Pancreas (tissue), 10 donors: ENCODE data around the gene PCSK6. TPM values are rescaled to one million over a fixed set of nuclear protein-coding genes. Genes with fewer than 3 reads are reported as not detected.
A peak's percentile ranks its signal among the peaks of the same experiment; 100 is the strongest.

ENCODE experiments used
- ATAC-seq, 4 donors: fragments of 200-7000 bp; cut with Tn5 transposase; one replicate each; pipeline versions ENCODE4 v1.8.0 to v1.9.1; 2020; ENCODE audit warnings: mild to moderate bottlenecking in 4 of 4, moderate library complexity in 4 of 4
- DNase-seq, 6 donors: peaks; one replicate each; pipeline ENCODE4 v3.0.0-alpha.2; 2020
- FAIRE-seq: peaks from 2 replicates; lab custom pipeline; 2012; peaks lifted over from hg19 to GRCh38; lab: Jason Lieb, UNC
- H3K27ac ChIP-seq, 4 donors: fragments of 200-600 bp; sonication (generic); 1 replicate in 3 of 4; 2 replicates in 1 of 4; pipeline versions ENCODE4 v1.5.0 to v1.8.0; 2020
- H3K27me3 ChIP-seq, 4 donors: fragments of 200-600 bp; one replicate each; pipeline ENCODE4 v1.8.0; 2021
- H3K36me3 ChIP-seq, 3 donors: fragments of 200-600 bp; sonication (generic) in 1 of 3; one replicate each; pipeline versions ENCODE4 v1.5.0 to v1.8.0; 2020 to 2021
- H3K4me1 ChIP-seq, 3 donors: fragments of 200-600 bp; one replicate each; pipeline ENCODE4 v1.8.0; 2021
- H3K4me3 ChIP-seq, 4 donors: fragments of 200-600 bp; sonication (generic) in 2 of 4; one replicate each; pipeline versions ENCODE4 v1.5.0 to v1.8.0; 2020 to 2021
- H3K9me3 ChIP-seq, 4 donors: fragments of 200-600 bp; one replicate each; pipeline ENCODE4 v1.8.0; 2021
- WGBS, 2 donors: extraction: QIAGEN DNeasy Blood & Tissue Kit; methylation state at CpG; one replicate each; pipeline ENCODE4 v1.1.7; 2013; 5-methylcytosine and 5-hydroxymethylcytosine counted together
- intact Hi-C, 3 donors: fragments of 100-400 bp; cut with DNase I; formaldehyde crosslinking; loops; one replicate each; pipeline versions ENCODE4 v1.11.1 to v1.14.2; 2022
- polyA plus RNA-seq, 2 donors: library from polyadenylated mRNA; stranded (reverse); fragments of 200-250 nt; gene quantifications; one replicate each; pipeline ENCODE4 v1.2.3, GENCODE V29; 2013
- total RNA-seq, 6 donors: library from RNA; stranded (reverse); fragmentation: NEBNext Ultra II Directional in 4 of 6; extraction: Animal tissue kit (Norgen Biotek cat#: 25700) in 4 of 6; gene quantifications; one replicate each; pipeline versions ENCODE4 v1.2.1 to v1.2.4, GENCODE V29; 2021 to 2023
- TF ChIP-seq, protein P1 (sequence below), 4 donors: fragments of 200-600 bp; sonication (generic) in 3 of 4; IDR thresholded peaks; one replicate each; pipeline versions ENCODE4 v1.5.0 to v1.8.0; 2021; ENCODE audit warnings: antibody characterized with exemption in 4 of 4
- donor health status: healthy with polysubstance abuse.
- donor health status: DM: no; HTN: no; CAD: no; lungs with moderate emphysema.
- donor health status: DM: no; HTN: no; CAD: no.
- donor health status: control.
- donor health status: control.
- donor health status: Bipolar disorder and iron deficiency.
- donor health status: DM: yes; HTN: yes; CAD: no.
- donor health status: DM: no; HTN: no; CAD: no.
- donor health status: DM: no; HTN: no; CAD: no.
- donor health status: DM: yes; HTN: yes; CAD: no.

The PCSK6 gene
- total and polyA plus RNA-seq, 8 donors, result 0.87 to 4.5 (median 3.0) TPM

DNA sequence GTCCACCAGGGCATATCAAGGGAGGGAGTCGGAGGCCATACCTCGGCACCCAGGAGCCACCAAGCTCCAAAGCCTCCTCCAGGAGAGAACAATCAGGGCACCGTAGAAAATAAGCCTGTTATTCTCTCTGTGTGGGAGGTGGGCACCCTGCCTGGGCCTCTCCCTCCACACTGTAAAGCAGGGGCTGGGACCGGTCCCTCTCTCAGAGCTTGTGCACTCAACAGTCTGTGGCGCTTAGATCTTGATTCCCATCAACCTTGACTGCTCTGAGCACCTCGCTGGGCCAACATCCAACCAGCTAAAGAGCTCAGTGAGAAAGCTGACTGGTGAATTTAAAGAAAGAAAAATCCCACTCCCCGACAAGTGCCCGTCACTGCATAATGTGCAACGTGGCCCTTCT is 53.0 kb downstream of the PCSK6 start:
- Histone ChIP-seq H3K9me3 (no peaks in the 10 kb centered on the region), H3K36me3 (no peaks in the 10 kb centered on the region), H3K27me3 (no peaks in the 10 kb centered on the region), H3K27ac (no peak overlapping the region), H3K4me3 (no peak overlapping the region), H3K4me1 (peaks cover 0 to 24% (median 7%) of the 10 kb centered on the region in 3 donors)
- FAIRE-seq (no peak), ATAC-seq (no peak), DNase-seq (no peak)
- 91 to 97% methylated on average over 9 of the region's 9 CpGs for WGBS, 2 donors
- TF ChIP-seq, protein P1, sequence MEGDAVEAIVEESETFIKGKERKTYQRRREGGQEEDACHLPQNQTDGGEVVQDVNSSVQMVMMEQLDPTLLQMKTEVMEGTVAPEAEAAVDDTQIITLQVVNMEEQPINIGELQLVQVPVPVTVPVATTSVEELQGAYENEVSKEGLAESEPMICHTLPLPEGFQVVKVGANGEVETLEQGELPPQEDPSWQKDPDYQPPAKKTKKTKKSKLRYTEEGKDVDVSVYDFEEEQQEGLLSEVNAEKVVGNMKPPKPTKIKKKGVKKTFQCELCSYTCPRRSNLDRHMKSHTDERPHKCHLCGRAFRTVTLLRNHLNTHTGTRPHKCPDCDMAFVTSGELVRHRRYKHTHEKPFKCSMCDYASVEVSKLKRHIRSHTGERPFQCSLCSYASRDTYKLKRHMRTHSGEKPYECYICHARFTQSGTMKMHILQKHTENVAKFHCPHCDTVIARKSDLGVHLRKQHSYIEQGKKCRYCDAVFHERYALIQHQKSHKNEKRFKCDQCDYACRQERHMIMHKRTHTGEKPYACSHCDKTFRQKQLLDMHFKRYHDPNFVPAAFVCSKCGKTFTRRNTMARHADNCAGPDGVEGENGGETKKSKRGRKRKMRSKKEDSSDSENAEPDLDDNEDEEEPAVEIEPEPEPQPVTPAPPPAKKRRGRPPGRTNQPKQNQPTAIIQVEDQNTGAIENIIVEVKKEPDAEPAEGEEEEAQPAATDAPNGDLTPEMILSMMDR (IDR thresholded peaks at IDR 0.05), result no peak
- intact Hi-C loops, result no loop called here

DNA sequence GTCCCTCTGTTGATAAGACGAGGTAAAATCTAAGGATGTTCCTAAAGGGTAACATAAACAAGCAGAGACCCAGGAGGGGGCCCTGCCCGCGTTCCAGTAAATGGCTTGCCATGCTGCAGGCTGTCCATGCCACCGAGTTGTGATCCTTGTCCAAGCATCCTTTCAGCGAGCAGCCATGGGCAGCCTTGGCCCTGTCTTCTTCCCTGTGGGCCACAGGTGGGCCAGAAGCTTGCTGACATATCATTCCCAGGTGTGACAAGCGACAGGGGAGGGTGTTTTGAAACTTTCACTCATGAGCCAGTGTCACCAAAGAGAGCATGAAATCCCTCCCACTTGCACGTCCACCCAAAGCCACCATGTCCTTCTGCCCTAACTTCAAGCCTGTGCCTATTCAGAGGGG is 53.7 kb downstream of the PCSK6 start:
- no peak for FAIRE-seq

DNA sequence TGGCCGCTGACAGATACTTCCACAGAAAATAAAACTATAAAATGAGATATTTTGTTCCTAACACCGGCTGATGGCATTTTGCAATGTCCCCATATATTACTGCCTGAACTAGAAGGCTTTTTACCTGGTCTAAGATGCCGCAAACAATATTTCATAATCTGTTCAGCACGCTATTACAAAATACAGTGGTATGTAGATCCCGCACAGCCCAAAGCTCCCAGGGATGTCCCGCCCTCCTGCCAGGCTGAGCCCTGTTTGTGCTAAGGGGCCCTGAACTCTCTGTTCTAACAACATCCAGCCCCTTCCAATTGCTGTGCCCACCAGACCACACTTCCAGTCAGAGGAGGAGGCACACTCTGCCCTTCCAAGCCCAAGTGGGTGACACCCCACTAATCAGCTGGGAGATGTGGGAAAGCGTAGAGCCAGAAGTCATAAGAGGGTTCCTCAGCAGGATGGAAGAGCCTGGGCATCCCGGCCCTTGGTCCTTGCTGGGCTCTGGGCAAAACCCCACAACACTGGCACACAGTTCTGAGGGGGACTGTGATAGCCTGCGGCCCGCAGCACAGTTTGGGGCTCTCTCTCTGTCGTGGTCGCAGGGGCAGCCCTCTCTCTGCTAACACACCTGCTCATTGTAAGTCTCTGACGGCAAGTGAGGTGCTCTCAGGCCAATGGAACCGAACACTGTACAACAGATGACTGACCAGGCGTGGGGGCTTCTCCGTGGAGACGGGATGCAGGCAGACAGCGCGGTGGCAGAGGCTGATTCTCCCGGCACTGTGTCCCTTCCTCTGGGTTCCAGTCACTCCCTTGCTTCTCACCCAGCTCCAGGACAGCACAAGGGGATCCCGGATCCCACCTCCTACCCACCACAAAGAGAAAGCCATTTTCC is 55.2 kb downstream of the PCSK6 start:
- FAIRE-seq, result no peak
- 89 to 93% methylated on average over 21 of the region's 21 CpGs for WGBS, 2 donors
- intact Hi-C loops, result no loop called here

More for the DNA sequence above, 53.7 kb downstream of the PCSK6 start:
- intact Hi-C loops, result no loop called here
- no peaks in the 10 kb centered on the region for H3K27me3 ChIP-seq
- peaks cover 0 to 23% (median 7%) of the 10 kb centered on the region in 3 donors for H3K4me1 ChIP-seq
- TF ChIP-seq, protein P1 (IDR thresholded peaks at IDR 0.05), result no peak
- DNase-seq (no peak), ATAC-seq (no peak)
- H3K4me3 ChIP-seq, result no peak overlapping the region
- H3K36me3 ChIP-seq, result no peaks in the 10 kb centered on the region
- H3K9me3 ChIP-seq, result no peaks in the 10 kb centered on the region
- no peak overlapping the region for H3K27ac ChIP-seq
- 90 to 94% methylated on average over 7 of the region's 7 CpGs for WGBS, 2 donors

DNA sequence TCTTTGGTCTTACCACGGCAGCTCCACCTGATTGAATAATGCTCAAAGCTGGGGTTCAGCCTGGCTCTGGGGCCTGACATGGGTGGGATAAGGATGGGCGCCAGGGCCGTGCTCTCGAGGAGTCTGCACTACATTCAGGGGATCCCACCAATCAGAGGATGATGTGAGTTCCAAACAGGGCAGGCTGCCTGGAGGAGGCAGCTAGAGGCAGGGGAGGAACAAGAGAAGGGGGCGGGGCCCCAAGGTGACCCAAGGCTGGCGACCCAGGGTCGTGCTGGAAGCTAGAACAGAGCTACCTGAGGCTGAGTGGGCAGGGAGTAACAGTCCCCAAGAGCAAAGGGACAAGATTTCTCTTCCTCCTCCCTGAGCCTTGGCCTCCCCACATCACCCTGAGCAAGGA is 56.1 kb downstream of the PCSK6 start:
- 81 to 83% methylated on average over 7 of the region's 7 CpGs for WGBS, 2 donors
- Histone ChIP-seq H3K36me3 (no peaks in the 10 kb centered on the region), H3K4me3 (no peak overlapping the region), H3K4me1 (peaks cover 0 to 2% (median 0%) of the 10 kb centered on the region in 3 donors), H3K27ac (no peak overlapping the region), H3K27me3 (no peaks in the 10 kb centered on the region), H3K9me3 (no peaks in the 10 kb centered on the region)
- FAIRE-seq (no peak), DNase-seq (peak in 1 of 6 donors; percentile 4), ATAC-seq (no peak)
- intact Hi-C loops, result no loop called here
- TF ChIP-seq, protein P1 (IDR thresholded peaks at IDR 0.05), result no peak

More for the DNA sequence above, 55.2 kb downstream of the PCSK6 start:
- Histone ChIP-seq H3K36me3 (no peaks in the 10 kb centered on the region), H3K4me1 (peaks cover 0 to 11% (median 6%) of the 10 kb centered on the region in 3 donors), H3K27ac (no peak overlapping the region), H3K4me3 (no peak overlapping the region), H3K9me3 (no peaks in the 10 kb centered on the region), H3K27me3 (no peaks in the 10 kb centered on the region)
- ATAC-seq (no peak), DNase-seq (peak in 1 of 6 donors; percentile 3)
- TF ChIP-seq, protein P1 (IDR thresholded peaks at IDR 0.05), result no peak

DNA sequence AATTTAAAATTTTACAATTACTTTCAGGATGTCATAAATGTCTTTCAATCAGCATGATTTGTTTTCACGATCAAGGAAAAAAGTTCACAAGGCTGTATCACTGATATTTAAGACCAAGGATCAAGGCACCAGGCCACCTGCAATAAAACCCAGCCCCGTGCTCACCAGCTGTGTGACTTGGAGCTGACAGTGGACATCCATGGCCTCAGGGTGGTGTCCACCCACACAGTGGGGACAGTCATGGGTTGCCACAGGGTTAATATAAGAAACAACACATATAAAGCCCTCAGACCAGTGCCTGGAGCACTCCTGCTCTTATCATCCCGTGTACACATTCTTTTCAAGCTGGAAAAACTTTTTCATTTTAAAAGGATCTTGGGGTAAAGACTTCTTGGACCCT is 56.5 kb downstream of the PCSK6 start:
- H3K9me3 ChIP-seq, result no peaks in the 10 kb centered on the region
- no peaks in the 10 kb centered on the region for H3K36me3 ChIP-seq
- no peak overlapping the region for H3K4me3 ChIP-seq
- WGBS, 2 donors, result 69 to 70% methylated on average over 3 of the region's 3 CpGs
- H3K27me3 ChIP-seq, result no peaks in the 10 kb centered on the region
- ATAC-seq, result no peak
- no peaks in the 10 kb centered on the region for H3K4me1 ChIP-seq
- no peak overlapping the region for H3K27ac ChIP-seq
- TF ChIP-seq, protein P1 (IDR thresholded peaks at IDR 0.05), result no peak
- DNase-seq, result peak in 1 of 6 donors; percentile 1
- intact Hi-C loops, result no loop called here
- FAIRE-seq, result no peak
